SK-N-SH treated with all-trans-retinoic acid at 6 μM for 48 hours (cell line): ENCODE measurements around the gene SLC1A4.

Experiments
- ESRRG ChIP-seq: fragments of 250-450 bp; sonication (Bioruptor Pico); IDR thresholded peaks from 2 replicates; pipeline ENCODE4 v1.6.1; 2021; ENCODE audit warnings: mild to moderate bottlenecking
- GLIS3 ChIP-seq: fragments of 250-450 bp; sonication (Bioruptor Pico); IDR thresholded peaks from 2 replicates; pipeline ENCODE4 v1.5.0; 2020; ENCODE audit warnings: mild to moderate bottlenecking, moderate library complexity
- ISL1 ChIP-seq: fragments of 250-450 bp; sonication (Bioruptor Pico); IDR thresholded peaks from 2 replicates; pipeline ENCODE4 v2.1.2; 2022; ENCODE audit warnings: mild to moderate bottlenecking, moderate library complexity
- RARB ChIP-seq: fragments of 250-450 bp; sonication (Bioruptor Pico); IDR thresholded peaks from 2 replicates; pipeline ENCODE4 v1.8.0; 2021; ENCODE audit warnings: mild to moderate bottlenecking, moderate library complexity
- TCF4 ChIP-seq: fragments of 250-450 bp; sonication (Bioruptor Pico); IDR thresholded peaks from 2 replicates; pipeline ENCODE4 v1.8.0; 2021; ENCODE audit warnings: mild to moderate bottlenecking, moderate library complexity, borderline replicate concordance
- ZC3H10 ChIP-seq: fragments of 250-450 bp; sonication (Bioruptor Pico); IDR thresholded peaks from 2 replicates; pipeline ENCODE4 v1.5.1; 2021; ENCODE audit warnings: mild to moderate bottlenecking, moderate library complexity
- ZFP3 ChIP-seq: fragments of 250-450 bp; sonication (Bioruptor Pico); IDR thresholded peaks from 2 replicates; pipeline ENCODE4 v1.5.0; 2020; ENCODE audit warnings: mild to moderate bottlenecking, moderate library complexity
- ZFP30 ChIP-seq: fragments of 450-650 bp; formaldehyde crosslinking; IDR thresholded peaks from 2 replicates; pipeline ENCODE4 v1.5.0; 2022; ENCODE audit warnings: mild to moderate bottlenecking, moderate library complexity
- ZNF565 ChIP-seq: fragments of 450-650 bp; formaldehyde crosslinking; conservative IDR thresholded peaks from 2 replicates; pipeline ENCODE4 v1.5.0; 2020; ENCODE audit warnings: low read depth, mild to moderate bottlenecking, moderate library complexity
- ZNF8 ChIP-seq: fragments of 450-650 bp; formaldehyde crosslinking; IDR thresholded peaks from 2 replicates; pipeline ENCODE4 v1.5.0; 2020; ENCODE audit warnings: mild to moderate bottlenecking, moderate library complexity
- TF ChIP-seq, protein P1 (sequence below): fragments of 250-450 bp; sonication (Bioruptor Pico); IDR thresholded peaks from 2 replicates; pipeline ENCODE4 v1.8.0; 2020; ENCODE audit warnings: mild to moderate bottlenecking, moderate library complexity, borderline replicate concordance
- TF ChIP-seq, protein P2 (sequence below): fragments of 250-450 bp; sonication (Bioruptor Pico); IDR thresholded peaks from 2 replicates; pipeline ENCODE4 v1.5.1; 2020; ENCODE audit warnings: low read depth, mild to moderate bottlenecking, moderate library complexity
- TF ChIP-seq, protein P3 (sequence below): fragments of 250-450 bp; sonication (Bioruptor Pico); IDR thresholded peaks from 2 replicates; pipeline ENCODE4 v1.5.1; 2021; ENCODE audit warnings: mild to moderate bottlenecking, moderate library complexity

DNA sequence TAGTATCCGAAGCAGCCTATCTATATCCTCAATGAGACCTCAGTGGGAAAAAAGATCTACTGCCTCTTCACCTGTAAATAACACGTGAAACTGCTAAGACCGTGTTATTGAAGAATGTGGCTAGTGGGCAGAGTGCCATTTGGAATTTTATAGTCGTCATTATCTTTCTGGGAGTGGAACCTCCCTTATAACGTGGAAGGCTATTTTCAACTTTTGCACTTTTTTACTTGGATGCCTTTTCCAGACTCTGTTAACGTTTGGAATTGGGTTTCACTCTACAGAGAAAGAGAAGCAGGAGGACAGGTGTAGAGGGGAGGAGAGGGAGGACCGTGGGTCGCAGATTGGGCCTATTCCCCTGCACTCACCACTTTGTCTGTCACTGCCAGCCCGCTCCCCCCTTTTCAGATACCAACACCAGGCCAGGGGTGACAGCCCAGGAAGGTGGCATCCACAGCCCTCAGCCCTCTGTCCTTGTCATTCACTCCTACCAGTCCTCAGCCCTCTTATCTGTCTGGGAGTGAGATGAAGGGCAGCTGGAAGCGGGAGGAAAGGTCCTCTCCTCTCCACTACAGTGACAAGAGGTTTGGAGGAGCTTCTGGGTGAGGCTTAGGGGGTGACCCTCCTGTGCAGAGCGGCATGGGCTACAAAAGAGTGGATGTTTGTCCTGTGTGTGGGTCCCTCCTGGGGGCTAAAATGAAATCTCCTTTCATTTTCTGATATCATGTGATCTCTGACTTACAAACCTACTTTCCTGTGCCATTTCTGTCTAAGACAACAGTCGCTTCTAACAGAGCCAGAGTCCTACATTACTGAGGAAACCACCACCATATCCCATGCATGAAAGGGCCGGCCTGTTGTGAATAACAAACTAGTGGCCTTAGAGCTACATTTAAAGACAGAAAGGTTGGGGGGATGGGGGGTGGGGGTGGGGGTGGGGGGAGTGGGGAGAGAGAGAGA is 43.1 kb downstream of the SLC1A4 start:
- TF ChIP-seq ZNF565 (CRISPR knock-in tag) (no peak), ZNF8 (no peak), RARB (CRISPR knock-in tag) (no peak), TCF4 (CRISPR knock-in tag) (no peak), ZFP3 (CRISPR knock-in tag) (no peak), ZC3H10 (CRISPR knock-in tag) (no peak), ZFP30 (CRISPR knock-in tag) (no peak), ISL1 (CRISPR knock-in tag) (no peak), GLIS3 (CRISPR knock-in tag) (no peak), ESRRG (CRISPR knock-in tag) (no peak)
- TF ChIP-seq, protein P1, sequence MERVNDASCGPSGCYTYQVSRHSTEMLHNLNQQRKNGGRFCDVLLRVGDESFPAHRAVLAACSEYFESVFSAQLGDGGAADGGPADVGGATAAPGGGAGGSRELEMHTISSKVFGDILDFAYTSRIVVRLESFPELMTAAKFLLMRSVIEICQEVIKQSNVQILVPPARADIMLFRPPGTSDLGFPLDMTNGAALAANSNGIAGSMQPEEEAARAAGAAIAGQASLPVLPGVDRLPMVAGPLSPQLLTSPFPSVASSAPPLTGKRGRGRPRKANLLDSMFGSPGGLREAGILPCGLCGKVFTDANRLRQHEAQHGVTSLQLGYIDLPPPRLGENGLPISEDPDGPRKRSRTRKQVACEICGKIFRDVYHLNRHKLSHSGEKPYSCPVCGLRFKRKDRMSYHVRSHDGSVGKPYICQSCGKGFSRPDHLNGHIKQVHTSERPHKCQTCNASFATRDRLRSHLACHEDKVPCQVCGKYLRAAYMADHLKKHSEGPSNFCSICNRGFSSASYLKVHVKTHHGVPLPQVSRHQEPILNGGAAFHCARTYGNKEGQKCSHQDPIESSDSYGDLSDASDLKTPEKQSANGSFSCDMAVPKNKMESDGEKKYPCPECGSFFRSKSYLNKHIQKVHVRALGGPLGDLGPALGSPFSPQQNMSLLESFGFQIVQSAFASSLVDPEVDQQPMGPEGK (CRISPR knock-in tag), result no peak
- TF ChIP-seq, protein P2, sequence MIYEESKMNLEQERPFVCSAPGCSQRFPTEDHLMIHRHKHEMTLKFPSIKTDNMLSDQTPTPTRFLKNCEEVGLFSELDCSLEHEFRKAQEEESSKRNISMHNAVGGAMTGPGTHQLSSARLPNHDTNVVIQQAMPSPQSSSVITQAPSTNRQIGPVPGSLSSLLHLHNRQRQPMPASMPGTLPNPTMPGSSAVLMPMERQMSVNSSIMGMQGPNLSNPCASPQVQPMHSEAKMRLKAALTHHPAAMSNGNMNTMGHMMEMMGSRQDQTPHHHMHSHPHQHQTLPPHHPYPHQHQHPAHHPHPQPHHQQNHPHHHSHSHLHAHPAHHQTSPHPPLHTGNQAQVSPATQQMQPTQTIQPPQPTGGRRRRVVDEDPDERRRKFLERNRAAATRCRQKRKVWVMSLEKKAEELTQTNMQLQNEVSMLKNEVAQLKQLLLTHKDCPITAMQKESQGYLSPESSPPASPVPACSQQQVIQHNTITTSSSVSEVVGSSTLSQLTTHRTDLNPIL (CRISPR knock-in tag), result no peak
- TF ChIP-seq, protein P3, sequence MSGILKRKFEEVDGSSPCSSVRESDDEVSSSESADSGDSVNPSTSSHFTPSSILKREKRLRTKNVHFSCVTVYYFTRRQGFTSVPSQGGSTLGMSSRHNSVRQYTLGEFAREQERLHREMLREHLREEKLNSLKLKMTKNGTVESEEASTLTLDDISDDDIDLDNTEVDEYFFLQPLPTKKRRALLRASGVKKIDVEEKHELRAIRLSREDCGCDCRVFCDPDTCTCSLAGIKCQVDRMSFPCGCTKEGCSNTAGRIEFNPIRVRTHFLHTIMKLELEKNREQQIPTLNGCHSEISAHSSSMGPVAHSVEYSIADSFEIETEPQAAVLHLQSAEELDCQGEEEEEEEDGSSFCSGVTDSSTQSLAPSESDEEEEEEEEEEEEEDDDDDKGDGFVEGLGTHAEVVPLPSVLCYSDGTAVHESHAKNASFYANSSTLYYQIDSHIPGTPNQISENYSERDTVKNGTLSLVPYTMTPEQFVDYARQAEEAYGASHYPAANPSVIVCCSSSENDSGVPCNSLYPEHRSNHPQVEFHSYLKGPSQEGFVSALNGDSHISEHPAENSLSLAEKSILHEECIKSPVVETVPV, result no peak
